ENCODE measurements around the gene EXOC3. TPM values are rescaled to one million over a fixed set of nuclear protein-coding genes. Genes with fewer than 3 reads are reported as not detected.

Gene EXOC3
- total and polyA plus RNA-seq, 2 of the 8 experiments (the other 6 are each of a cell fraction or from before 2014, with no cell fraction given): 14.4 to 30.0 TPM

GRCh38 chr5:428754-429452 lies 14.1 kb upstream of the EXOC3 start:
- WGBS, 2 experiments (ENCODE audit: extremely low coverage in 1 of 2, insufficient coverage in 1 of 2, insufficient read length in 1 of 2, insufficient replicate concordance in 2 of 2, low coverage in 1 of 2, low lambda C conversion rate in 2 of 2, missing lambda C conversion rate in 1 of 2): 81% methylated on average over 19 of the region's 22 CpGs; no CpG with 5 or more reads in 1 of the 2 experiments
- TF ChIP-seq NRF1 (IDR thresholded peaks at IDR 0.05; ENCODE audit: low read depth, low read length) (no peak), GTF2F1 (IDR thresholded peaks at IDR 0.05; ENCODE audit: borderline replicate concordance, low read depth, low read length) (no peak), POLR2AphosphoS5 (IDR thresholded peaks at IDR 0.05; ENCODE audit: low read depth, low read length) (no peak), SP1 (IDR thresholded peaks at IDR 0.05; ENCODE audit: low read depth, low read length) (no peak), RXRA (IDR thresholded peaks at IDR 0.05; ENCODE audit: insufficient read depth, low read depth, low read length) (no peak), KDM1A (IDR thresholded peaks at IDR 0.05; ENCODE audit: borderline replicate concordance, low read length) (no peak), MAX (IDR thresholded peaks at IDR 0.05) (no peak), PHF8 (conservative IDR thresholded peaks at IDR 0.05; ENCODE audit: low read depth, low read length) (no peak), CBX8 (IDR thresholded peaks at IDR 0.05; ENCODE audit: borderline replicate concordance, low read depth, low read length) (no peak), RAD21 (IDR thresholded peaks at IDR 0.05 in 1 of 2, conservative IDR thresholded peaks at IDR 0.05 in 1 of 2; ENCODE audit: low read depth in 2 of 2, low read length in 2 of 2) (no peak), YY1 (IDR thresholded peaks at IDR 0.05; ENCODE audit: low read depth, low read length) (no peak), SUZ12 (IDR thresholded peaks at IDR 0.05; ENCODE audit: low read length) (no peak)

More at GRCh38 chr5:428754-429452, 14.1 kb upstream of the EXOC3 start:
- H3K9ac ChIP-seq (replicated peaks in 1 of 4; ENCODE audit: extremely low read depth in 1 of 4, low read depth in 3 of 4, low read length in 3 of 4): no peak overlapping the region
- no peaks in the 10 kb centered on the region for H3K79me1 ChIP-seq (ENCODE audit: low read depth, low read length)
- no peak overlapping the region for H3K56ac ChIP-seq (replicated peaks; ENCODE audit: insufficient read length, low read depth, low read length)
- H4K8ac ChIP-seq (ENCODE audit: extremely low read depth, insufficient read depth, low read length): no peak overlapping the region; the same call in 1 of the 2 replicates
- H2BK5ac ChIP-seq (ENCODE audit: low read depth, low read length): no peak overlapping the region
- no peak overlapping the region for H4K5ac ChIP-seq (ENCODE audit: insufficient read length, low read depth, low read length)
- H2BK120ac ChIP-seq (replicated peaks; ENCODE audit: low read depth, low read length): no peak overlapping the region
- H3K36me3 ChIP-seq (ENCODE audit: control insufficient read depth in 2 of 4, insufficient read depth in 4 of 4, low read length in 3 of 4): no peaks in the 10 kb centered on the region
- no peaks in the 10 kb centered on the region for H3K27me3 ChIP-seq (replicated peaks in 1 of 4; ENCODE audit: control insufficient read depth in 3 of 4, extremely low read depth in 1 of 4, insufficient read depth in 3 of 4, low read length in 3 of 4)
- peaks cover 0 to 3% (median 1%) of the 10 kb centered on the region in 4 experiments; a peak in 2 of 7 replicates for H3K4me1 ChIP-seq (replicated peaks in 1 of 4; ENCODE audit: control insufficient read depth in 3 of 4, insufficient read depth in 4 of 4, low read length in 3 of 4)
- no peak overlapping the region for H2BK12ac ChIP-seq (ENCODE audit: low read depth, low read length)
- no peak overlapping the region for H3K14ac ChIP-seq (ENCODE audit: insufficient read length)
- H3K9me3 ChIP-seq (ENCODE audit: insufficient read depth in 2 of 2, low read depth in 1 of 2, low read length in 1 of 2): peaks cover 0 to 3% of the 10 kb centered on the region in 2 experiments; a peak in 1 of 4 replicates
- no peak overlapping the region for H2BK20ac ChIP-seq (ENCODE audit: low read length)
- H3K79me2 ChIP-seq (ENCODE audit: control insufficient read depth in 1 of 2, insufficient read depth in 2 of 2, low read length in 2 of 2): no peaks in the 10 kb centered on the region
- H3K18ac ChIP-seq (ENCODE audit: extremely low read depth, low read length): peak overlapping the region; percentile 48; the same call in 1 of the 2 replicates
- H3K27ac ChIP-seq (ENCODE audit: low read depth, low read length): no peak overlapping the region
- H3K4ac ChIP-seq (replicated peaks; ENCODE audit: insufficient read length, low read depth, low read length): no peak overlapping the region
- ChIA-PET CTCF (ENCODE audit: partially characterized antibody) (interaction anchor here (0.7 to 9.7 kb wide), 12 partner anchors 11 to 143 kb away, joined by 3 to 99 read pairs (median 4); no protein-coding TSS in a partner anchor), POLR2A (ENCODE audit: partially characterized antibody) (interaction anchor here (1.0 kb wide), 1 partner anchor 11 kb away, joined by 3 read pairs; no protein-coding TSS in a partner anchor)
- peaks cover 10% of the 10 kb centered on the region; the same call in 1 of the 2 replicates for H3K23me2 ChIP-seq (ENCODE audit: low read depth, low read length)
- H2AK5ac ChIP-seq (ENCODE audit: low read depth, low read length): no peak overlapping the region
- H2AFZ ChIP-seq (ENCODE audit: low read length): no peak overlapping the region
- H3K23ac ChIP-seq (ENCODE audit: insufficient read length): no peak overlapping the region
- no peak overlapping the region for H2BK15ac ChIP-seq (ENCODE audit: low read length)
- no peak overlapping the region for H4K91ac ChIP-seq (replicated peaks; ENCODE audit: insufficient read length, low read length)
- DNase-seq (ENCODE audit: low read depth in 1 of 2, low spot score in 2 of 2) (no peak), FAIRE-seq (no peak)
- no peak overlapping the region for H3K4me3 ChIP-seq (ENCODE audit: extremely low read depth in 1 of 4, insufficient read depth in 2 of 4, low read depth in 3 of 4, low read length in 4 of 4)
- H3K4me2 ChIP-seq (ENCODE audit: insufficient read depth in 1 of 2, low read depth in 2 of 2, low read length in 2 of 2): no peak overlapping the region
- H4K20me1 ChIP-seq (replicated peaks in 1 of 2; ENCODE audit: control insufficient read depth in 1 of 2, insufficient read depth in 2 of 2, low read length in 2 of 2): peaks cover 0 to 4% of the 10 kb centered on the region in 2 experiments
